GM12875 (cell line): Measurements from ENCODE around the gene TEX53.

ENCODE experiments used
- H3K4me3 ChIP-seq: one replicate; pipeline ENCODE4 v1.5.1; 2011; ENCODE audit warnings: low read depth, low read length, control low read depth
- TF ChIP-seq, protein P1 (sequence below): IDR thresholded peaks from 2 replicates; pipeline ENCODE4 v1.5.1; 2011; ENCODE audit warnings: low read depth, mild to moderate bottlenecking, control low read depth, inconsistent platforms, low read length, moderate library complexity, borderline replicate concordance; ENCODE audit not compliant: insufficient read depth

The TEX53 gene

DNA sequence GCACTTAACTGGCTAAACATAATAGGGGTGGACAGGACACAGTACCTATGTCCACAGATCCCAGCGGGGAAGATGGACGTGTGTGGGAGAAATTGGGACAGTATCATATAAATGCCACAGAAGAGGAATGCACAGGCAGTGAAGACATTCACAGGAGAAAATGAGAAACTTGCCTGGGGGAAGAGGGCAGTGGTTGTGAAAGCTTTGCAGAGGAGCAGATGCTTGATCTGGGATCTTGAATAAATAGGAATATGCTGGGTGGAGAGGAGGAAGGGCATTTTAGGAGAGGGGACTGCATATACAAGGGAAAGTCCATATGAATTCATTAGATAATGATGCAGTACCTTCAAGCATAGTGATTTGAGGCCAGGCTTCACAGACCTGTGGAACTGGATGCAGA is 32.9 kb downstream of the TEX53 start:
- TF ChIP-seq, protein P1, sequence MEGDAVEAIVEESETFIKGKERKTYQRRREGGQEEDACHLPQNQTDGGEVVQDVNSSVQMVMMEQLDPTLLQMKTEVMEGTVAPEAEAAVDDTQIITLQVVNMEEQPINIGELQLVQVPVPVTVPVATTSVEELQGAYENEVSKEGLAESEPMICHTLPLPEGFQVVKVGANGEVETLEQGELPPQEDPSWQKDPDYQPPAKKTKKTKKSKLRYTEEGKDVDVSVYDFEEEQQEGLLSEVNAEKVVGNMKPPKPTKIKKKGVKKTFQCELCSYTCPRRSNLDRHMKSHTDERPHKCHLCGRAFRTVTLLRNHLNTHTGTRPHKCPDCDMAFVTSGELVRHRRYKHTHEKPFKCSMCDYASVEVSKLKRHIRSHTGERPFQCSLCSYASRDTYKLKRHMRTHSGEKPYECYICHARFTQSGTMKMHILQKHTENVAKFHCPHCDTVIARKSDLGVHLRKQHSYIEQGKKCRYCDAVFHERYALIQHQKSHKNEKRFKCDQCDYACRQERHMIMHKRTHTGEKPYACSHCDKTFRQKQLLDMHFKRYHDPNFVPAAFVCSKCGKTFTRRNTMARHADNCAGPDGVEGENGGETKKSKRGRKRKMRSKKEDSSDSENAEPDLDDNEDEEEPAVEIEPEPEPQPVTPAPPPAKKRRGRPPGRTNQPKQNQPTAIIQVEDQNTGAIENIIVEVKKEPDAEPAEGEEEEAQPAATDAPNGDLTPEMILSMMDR, result no peak
- no peak overlapping the region for H3K4me3 ChIP-seq

DNA sequence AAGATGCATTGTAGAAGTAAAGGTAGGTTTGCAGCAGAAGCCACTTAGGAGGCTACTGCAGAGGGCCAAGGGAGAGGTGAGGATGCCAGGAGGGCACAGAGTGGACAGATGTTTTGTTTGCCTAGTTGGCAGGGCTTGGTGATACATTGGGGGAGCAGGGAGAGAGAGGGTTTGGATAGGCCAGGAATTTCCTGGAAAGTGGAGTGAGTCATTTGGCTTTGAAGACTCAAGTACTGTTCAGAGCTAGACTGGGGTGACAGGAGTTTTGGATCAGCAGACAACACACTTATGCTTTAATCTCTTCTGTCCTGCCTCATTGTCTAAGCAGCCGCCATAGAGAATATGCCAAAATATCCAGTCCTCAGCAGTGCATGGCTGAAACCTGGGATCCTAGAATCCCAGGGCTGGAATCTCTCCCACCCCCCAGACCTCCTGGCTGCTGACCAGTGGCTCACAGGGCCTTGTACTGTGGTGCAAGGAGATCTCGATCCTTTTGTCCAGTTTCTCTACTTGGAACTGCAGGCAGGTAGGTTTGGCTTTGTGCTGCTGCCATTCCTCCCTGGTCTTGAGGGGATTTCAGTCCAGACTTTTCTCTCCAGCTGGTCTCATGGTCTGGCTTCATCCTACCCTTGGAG is 35.5 kb downstream of the TEX53 start:
- TF ChIP-seq, protein P1, result no peak
- H3K4me3 ChIP-seq, result no peak overlapping the region

DNA sequence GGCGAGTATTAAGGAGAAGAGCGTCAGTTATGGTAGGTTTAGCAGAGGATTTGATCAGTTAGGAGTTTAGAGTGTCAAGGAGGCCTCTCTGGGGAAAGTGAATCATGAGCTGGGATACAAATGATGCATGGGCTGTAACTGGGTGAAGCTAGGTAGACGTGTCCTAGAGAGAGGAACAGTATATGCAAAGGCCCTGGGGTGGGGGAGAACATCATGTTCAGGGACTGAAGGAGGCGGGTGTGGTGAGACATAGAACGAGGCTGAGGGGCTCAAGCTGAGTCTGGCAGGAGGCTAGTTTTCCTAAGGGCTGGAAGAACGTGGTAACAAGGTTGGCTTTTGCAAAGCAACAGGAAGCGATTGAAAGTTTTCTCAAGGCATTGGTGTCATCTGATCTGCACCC is 36.0 kb downstream of the TEX53 start:
- H3K4me3 ChIP-seq, result no peak overlapping the region
- TF ChIP-seq, protein P1, result no peak

DNA sequence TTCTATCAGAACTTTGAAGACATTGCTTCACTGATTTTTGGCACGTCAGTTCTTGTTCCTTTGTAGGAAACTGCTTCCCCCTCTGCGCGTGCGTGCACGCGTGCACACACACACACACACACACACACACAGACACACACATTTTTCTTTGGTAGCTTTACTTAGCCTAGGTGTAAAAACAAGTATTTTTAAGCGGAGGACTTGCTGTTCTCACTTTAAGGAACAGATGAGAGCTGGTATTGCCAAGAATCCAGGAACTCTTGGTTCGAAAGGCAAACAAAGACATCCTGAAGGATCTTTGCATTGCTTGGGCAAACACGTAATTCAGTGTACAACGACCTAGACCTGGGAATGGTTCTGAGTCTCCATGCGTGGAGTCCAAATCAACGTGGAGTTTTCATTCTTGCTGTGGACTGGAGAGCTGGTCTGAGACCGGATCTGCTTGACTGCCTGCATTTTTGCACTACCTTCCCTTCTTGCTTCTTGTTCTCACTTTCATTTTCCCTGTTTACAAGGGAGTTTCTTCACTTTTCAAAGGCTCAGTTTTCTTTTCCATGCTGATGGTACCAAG is 38.3 kb downstream of the TEX53 start:
- peak overlapping the region; percentile 35 for H3K4me3 ChIP-seq

DNA sequence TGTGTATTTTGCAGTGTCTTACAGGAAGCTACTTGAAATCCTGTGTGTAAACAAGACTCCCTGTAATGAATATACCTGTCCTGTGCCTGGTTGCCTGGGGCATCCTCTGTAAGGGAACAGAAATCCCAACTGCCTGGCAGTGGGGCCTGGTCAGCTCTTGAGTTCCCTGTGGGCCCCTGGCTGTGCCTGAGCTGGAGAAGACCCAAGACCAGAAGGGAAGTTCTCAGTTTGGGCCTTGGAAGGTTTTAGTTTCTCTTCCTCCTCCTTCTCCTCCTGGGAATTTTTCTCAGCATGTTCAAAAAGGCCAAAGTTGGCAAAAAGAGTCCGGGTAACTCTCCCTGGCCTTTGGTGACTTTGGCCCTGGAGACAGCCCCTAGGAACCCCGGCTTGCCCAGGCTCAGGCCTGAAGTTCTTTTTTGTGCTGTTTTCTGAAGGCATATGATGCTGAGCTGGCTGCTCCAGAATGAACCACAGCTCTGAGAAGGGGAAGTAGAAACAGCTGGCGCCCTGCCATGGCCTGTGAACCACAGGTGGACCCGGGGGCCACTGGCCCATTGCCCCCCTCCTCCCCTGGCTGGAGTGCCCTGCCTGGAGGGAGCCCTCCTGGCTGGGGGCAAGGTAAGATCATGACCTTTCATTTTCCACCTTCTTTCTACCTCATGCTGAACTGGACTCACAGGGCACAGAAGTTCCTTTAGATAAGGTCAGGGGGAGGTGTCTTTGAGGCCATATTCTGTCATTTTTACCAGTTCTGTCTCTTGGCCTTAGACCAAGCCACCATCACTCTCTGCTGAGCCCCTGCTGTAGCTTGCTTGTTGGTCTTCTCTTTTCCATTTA is 40.7 kb downstream of the TEX53 start:
- TF ChIP-seq, protein P1, result no peak
- no peak overlapping the region for H3K4me3 ChIP-seq

More for the DNA sequence above, 38.3 kb downstream of the TEX53 start:
- TF ChIP-seq, protein P1, result no peak

DNA sequence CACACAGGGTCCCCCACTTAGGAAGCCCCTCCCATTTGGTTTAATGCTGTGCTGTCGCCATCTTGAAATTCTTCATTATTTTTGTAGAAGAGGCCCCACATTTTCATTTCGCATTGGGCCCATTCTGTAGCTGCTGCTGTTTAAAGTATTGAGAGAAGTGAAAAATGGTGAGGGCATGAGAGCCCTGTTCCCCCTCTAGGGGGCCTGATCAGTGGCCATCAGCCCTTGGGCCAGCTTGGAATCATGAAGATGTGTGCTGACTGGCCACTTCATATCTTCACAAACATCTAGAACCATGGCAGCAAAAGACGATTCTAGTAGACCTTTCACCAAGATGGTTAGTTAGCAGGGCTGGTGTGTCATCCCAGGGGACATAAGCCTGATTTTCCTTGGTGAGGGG is 43.2 kb downstream of the TEX53 start:
- TF ChIP-seq, protein P1, result peak; percentile 15; the same call in 1 of the 2 replicates
- H3K4me3 ChIP-seq, result no peak overlapping the region
